K562 (cell line): Measurements from ENCODE around the gene ZNF565. TPM values are rescaled to one million over a fixed set of nuclear protein-coding genes. Genes with fewer than 3 reads are reported as not detected.

ENCODE experiments used
- AFF4 ChIP-seq: sonication (generic); formaldehyde crosslinking; IDR thresholded peaks from 2 replicates; pipeline ENCODE4 v1.8.0; 2023; ENCODE audit warnings: mild to moderate bottlenecking, missing genetic modification reagents
- BCL6 ChIP-seq: fragments of 250-450 bp; sonication (Bioruptor Pico); IDR thresholded peaks from 2 replicates; pipeline ENCODE4 v1.4.0; 2020
- CREB3 ChIP-seq: fragments of 450-650 bp; conservative IDR thresholded peaks from 2 replicates; pipeline ENCODE4 v1.6.1; 2016; ENCODE audit warnings: missing genetic modification characterization, low read depth, mild to moderate bottlenecking, missing compliant biosample characterization, moderate library complexity
- CTCF ChIP-seq, 3 experiments: IDR thresholded peaks in 2 of 3; conservative IDR thresholded peaks in 1 of 3; 2 replicates each; pipeline ENCODE4 v1.5.1; 2011 to 2012; ENCODE audit warnings: low read length in 3 of 3, mild to moderate bottlenecking in 3 of 3, control low read depth in 2 of 3, improper control_type of control experiment in 1 of 3, inconsistent platforms in 1 of 3, low read depth in 1 of 3, mixed read lengths in 1 of 3, moderate library complexity in 1 of 3; ENCODE audit not compliant: insufficient read depth in 2 of 3
- ERF ChIP-seq: fragments of 450-650 bp; formaldehyde crosslinking; IDR thresholded peaks from 2 replicates; pipeline ENCODE4 v1.4.0; 2020; ENCODE audit warnings: mild to moderate bottlenecking, mixed read lengths
- KAT7 ChIP-seq: sonication (generic); formaldehyde crosslinking; IDR thresholded peaks from 2 replicates; pipeline ENCODE4 v1.8.0; 2022; ENCODE audit warnings: missing genetic modification reagents, mild to moderate bottlenecking, borderline replicate concordance
- OTX1 ChIP-seq: fragments of 450-650 bp; formaldehyde crosslinking; IDR thresholded peaks from 2 replicates; pipeline ENCODE4 v1.4.0; 2022; ENCODE audit warnings: mild to moderate bottlenecking
- PCBP1 ChIP-seq: fragments of 200-400 bp; formaldehyde crosslinking; IDR thresholded peaks from 2 replicates; pipeline ENCODE4 v1.6.1; 2018; ENCODE audit warnings: mild to moderate bottlenecking, low read depth, low read length; ENCODE audit not compliant: poor library complexity, severe bottlenecking
- polyA plus RNA-seq, 8 experiments: library from polyadenylated mRNA; depleted of rRNA in 4 of 8; stranded (reverse) in 5 of 8; unstranded in 3 of 8; fragments of >200 nt; fragmentation: Nextera tagmentation in 2 of 8; fragmentation: Illumina TruSeq in 1 of 8; extraction: Ambion mirVana in 2 of 8; extraction: Trizol in 1 of 8; gene quantifications; 2 replicates each; pipeline versions ENCODE4 v1.2.1 to v1.2.3, GENCODE V29; 2011 to 2014; ENCODE audit warnings: inconsistent platforms in 1 of 8, missing spikeins in 1 of 8
- total RNA-seq, 7 experiments: library from RNA; depleted of rRNA in 6 of 7; stranded (reverse); fragments of >200 nt in 6 of 7; fragmentation: Illumina TruSeq in 2 of 7; extraction: Trizol in 2 of 7; gene quantifications; 2 replicates each; pipeline versions ENCODE4 v1.2.1 to v1.2.3, GENCODE V29; 2011 to 2021; ENCODE audit warnings: low replicate concordance in 1 of 7

ZNF565 gene
- total and polyA plus RNA-seq, 9 of the 15 experiments (the other 6 are each of a cell fraction or from before 2014, with no cell fraction given): 1.3 to 3.2 (median 2.6) TPM

- TF ChIP-seq AFF4 (CRISPR knock-in tag): no peak
- no peak for TF ChIP-seq CTCF (IDR thresholded peaks at IDR 0.05 in 2 of 3, conservative IDR thresholded peaks at IDR 0.05 in 1 of 3; ENCODE audit: insufficient read depth in 2 of 3, low read depth in 1 of 3, low read length in 3 of 3)
- no peak for TF ChIP-seq CREB3 (tag)
- TF ChIP-seq KAT7 (CRISPR knock-in tag): no peak
- no peak for TF ChIP-seq BCL6 (CRISPR knock-in tag)
- TF ChIP-seq PCBP1: no peak
- no peak for TF ChIP-seq OTX1 (CRISPR knock-in tag)
- no peak for TF ChIP-seq ERF (CRISPR knock-in tag)
- TF ChIP-seq, all 486 proteins: peak for 0
These were observed 40.4 kb upstream of the ZNF565 start (continued) for GRCh38 chr19:36254848-36255247.
